Tibial nerve (tissue), 4 donors: ENCODE results near the gene NAALAD2. TPM values are rescaled to one million over a fixed set of nuclear protein-coding genes. Genes with fewer than 3 reads are reported as not detected.
"Not testable (repeated sequence)": the region's sequence is repeated elsewhere in the genome, so short reads cannot be mapped to it uniquely, and the experiment has no call there.

ENCODE experiments used
- DNase-seq, 2 donors: peaks; one replicate each; pipeline ENCODE4 v3.0.0-alpha.2; 2019; ENCODE audit warnings: low spot score in 2 of 2
- H3K27ac ChIP-seq, 4 donors: fragments of 200-600 bp; sonication (generic) in 3 of 4; one replicate each; pipeline ENCODE4 v1.5.1; 2017 to 2019; ENCODE audit warnings: mild to moderate bottlenecking in 1 of 4
- H3K27me3 ChIP-seq, 2 donors: fragments of 200-600 bp; sonication (generic) in 1 of 2; one replicate each; pipeline versions ENCODE4 v1.5.1 to v1.6.0; 2017 to 2019
- H3K36me3 ChIP-seq, 3 donors: fragments of 200-600 bp; sonication (generic); one replicate each; pipeline ENCODE4 v1.5.1; 2018 to 2019
- H3K4me1 ChIP-seq, 4 donors: fragments of 200-600 bp; sonication (generic) in 3 of 4; one replicate each; pipeline ENCODE4 v1.5.1; 2017 to 2019
- H3K4me3 ChIP-seq, 4 donors: fragments of 200-600 bp; sonication (generic) in 3 of 4; one replicate each; pipeline ENCODE4 v1.5.1; 2017 to 2019; ENCODE audit warnings: mild to moderate bottlenecking in 1 of 4, moderate library complexity in 1 of 4
- H3K9me3 ChIP-seq, 4 donors: fragments of 200-600 bp; sonication (generic) in 3 of 4; one replicate each; pipeline ENCODE4 v1.5.1; 2017 to 2019
- EP300 ChIP-seq, 2 donors: sonication (generic); formaldehyde crosslinking; IDR thresholded peaks; one replicate each; pipeline ENCODE4 v1.6.1; 2017; ENCODE audit warnings: antibody characterized with exemption in 2 of 2, mild to moderate bottlenecking in 1 of 2
- POLR2A ChIP-seq, 2 donors: fragments of 450-650 bp; IDR thresholded peaks; one replicate each; pipeline ENCODE4 v1.6.1; 2017; ENCODE audit warnings: antibody characterized with exemption in 2 of 2, mild to moderate bottlenecking in 2 of 2, moderate library complexity in 2 of 2
- WGBS, 2 donors: methylation state at CpG; one replicate each; pipeline ENCODE4 v1.1.5; 2018; 5-methylcytosine and 5-hydroxymethylcytosine counted together
- total RNA-seq, 4 donors: library from RNA; depleted of rRNA; stranded (reverse); fragments of >200 nt; gene quantifications; one replicate each; pipeline ENCODE4 v1.1.0, GENCODE V29; 2016
- TF ChIP-seq, protein P1 (sequence below), 5 experiments: fragments of 200-600 bp in 3 of 5; fragments of 450-650 bp in 2 of 5; sonication (generic) in 3 of 5; IDR thresholded peaks; one replicate each; pipeline ENCODE4 v1.5.1; 2016 to 2019; ENCODE audit warnings: antibody characterized with exemption in 5 of 5, mild to moderate bottlenecking in 3 of 5, moderate library complexity in 2 of 5

The NAALAD2 gene
- total RNA-seq, 4 donors from 2014 or later = 4.2 to 13.5 (median 8.3) TPM

GRCh38 chr11:90148900-90149299 lies 14.4 kb downstream of the NAALAD2 start:
- no peak overlapping the region for H3K27ac ChIP-seq
- H3K27me3 ChIP-seq = no peaks in the 10 kb centered on the region
- H3K4me3 ChIP-seq = no peak overlapping the region
- peaks cover 0 to 7% (median 0%) of the 10 kb centered on the region in 4 donors for H3K4me1 ChIP-seq
- no peak for DNase-seq
- H3K36me3 ChIP-seq = peaks cover 0 to 4% (median 0%) of the 10 kb centered on the region in 3 donors
- TF ChIP-seq EP300 (IDR thresholded peaks at IDR 0.05) = no peak
- no peak for TF ChIP-seq POLR2A (IDR thresholded peaks at IDR 0.05)
- TF ChIP-seq, protein P1, sequence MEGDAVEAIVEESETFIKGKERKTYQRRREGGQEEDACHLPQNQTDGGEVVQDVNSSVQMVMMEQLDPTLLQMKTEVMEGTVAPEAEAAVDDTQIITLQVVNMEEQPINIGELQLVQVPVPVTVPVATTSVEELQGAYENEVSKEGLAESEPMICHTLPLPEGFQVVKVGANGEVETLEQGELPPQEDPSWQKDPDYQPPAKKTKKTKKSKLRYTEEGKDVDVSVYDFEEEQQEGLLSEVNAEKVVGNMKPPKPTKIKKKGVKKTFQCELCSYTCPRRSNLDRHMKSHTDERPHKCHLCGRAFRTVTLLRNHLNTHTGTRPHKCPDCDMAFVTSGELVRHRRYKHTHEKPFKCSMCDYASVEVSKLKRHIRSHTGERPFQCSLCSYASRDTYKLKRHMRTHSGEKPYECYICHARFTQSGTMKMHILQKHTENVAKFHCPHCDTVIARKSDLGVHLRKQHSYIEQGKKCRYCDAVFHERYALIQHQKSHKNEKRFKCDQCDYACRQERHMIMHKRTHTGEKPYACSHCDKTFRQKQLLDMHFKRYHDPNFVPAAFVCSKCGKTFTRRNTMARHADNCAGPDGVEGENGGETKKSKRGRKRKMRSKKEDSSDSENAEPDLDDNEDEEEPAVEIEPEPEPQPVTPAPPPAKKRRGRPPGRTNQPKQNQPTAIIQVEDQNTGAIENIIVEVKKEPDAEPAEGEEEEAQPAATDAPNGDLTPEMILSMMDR (IDR thresholded peaks at IDR 0.05) = no peak
- 96 to 97% methylated on average over 1 of the region's 1 CpG for WGBS, 2 donors
- H3K9me3 ChIP-seq = no peaks in the 10 kb centered on the region

DNA sequence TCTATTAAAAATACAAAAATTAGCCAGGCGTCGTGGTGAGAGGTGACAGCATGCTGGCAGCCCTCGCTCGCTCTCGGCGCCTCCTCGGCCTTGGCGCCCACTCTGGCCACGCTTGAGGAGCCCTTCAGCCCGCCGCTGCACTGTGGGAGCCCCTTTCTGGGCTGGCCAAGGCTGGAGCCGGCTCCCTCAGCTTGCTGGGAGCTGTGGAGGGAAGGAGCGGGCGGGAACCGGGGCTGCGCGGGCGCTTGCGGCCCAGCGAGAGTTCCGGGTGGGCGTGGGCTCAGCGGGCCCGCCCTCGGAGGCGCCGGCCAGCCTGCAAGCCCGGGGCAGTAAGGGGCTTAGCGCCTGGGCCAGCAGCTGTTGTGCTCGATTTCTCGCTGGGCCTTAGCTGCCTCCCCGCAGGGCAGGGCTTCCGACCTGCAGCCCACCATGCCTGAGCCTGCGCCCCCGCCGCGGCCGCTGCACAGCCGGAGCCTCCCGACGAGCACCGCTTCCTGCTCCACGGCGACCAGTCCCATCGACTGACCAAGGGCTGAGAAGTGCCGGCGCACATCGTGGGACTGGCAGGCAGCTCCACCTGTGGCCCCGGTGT lies 32.6 kb downstream of the NAALAD2 start:
- H3K9me3 ChIP-seq, H3K27ac ChIP-seq, DNase-seq, H3K4me1 ChIP-seq, H3K27me3 ChIP-seq, H3K4me3 ChIP-seq: not testable (repeated sequence)
- H3K36me3 ChIP-seq = peaks cover 0 to 45% (median 0%) of the 10 kb centered on the region in 3 donors
- WGBS, 2 donors = 94 to 98% methylated on average over 28 to 34 of the region's 49 CpGs

GRCh38 chr11:90167704-90168103 lies 33.2 kb downstream of the NAALAD2 start:
- 82 to 91% methylated on average over 8 of the region's 8 CpGs for WGBS, 2 donors
- not testable (repeated sequence) for H3K4me1 ChIP-seq, H3K27ac ChIP-seq, DNase-seq, H3K27me3 ChIP-seq, H3K9me3 ChIP-seq, H3K4me3 ChIP-seq
- H3K36me3 ChIP-seq = peaks cover 0 to 45% (median 0%) of the 10 kb centered on the region in 3 donors

- no peak overlapping the region for H3K4me3 ChIP-seq
- TF ChIP-seq POLR2A (IDR thresholded peaks at IDR 0.05) (no peak), EP300 (IDR thresholded peaks at IDR 0.05) (no peak)
- TF ChIP-seq, protein P1 (IDR thresholded peaks at IDR 0.05) = no peak
- no peaks in the 10 kb centered on the region for H3K27me3 ChIP-seq
- no peak for DNase-seq
- H3K4me1 ChIP-seq = no peaks in the 10 kb centered on the region
- peaks cover 0 to 39% (median 0%) of the 10 kb centered on the region in 3 donors for H3K36me3 ChIP-seq
- no peak overlapping the region for H3K27ac ChIP-seq
- no peaks in the 10 kb centered on the region for H3K9me3 ChIP-seq
- 93 to 94% methylated on average over 3 of the region's 3 CpGs for WGBS, 2 donors
Observed at GRCh38 chr11:90168571-90168970, 34.1 kb downstream of the NAALAD2 start.

GRCh38 chr11:90171359-90171758 lies 36.9 kb downstream of the NAALAD2 start:
- TF ChIP-seq, protein P1 (IDR thresholded peaks at IDR 0.05) = no peak
- TF ChIP-seq POLR2A (IDR thresholded peaks at IDR 0.05) = no peak
- TF ChIP-seq EP300 (IDR thresholded peaks at IDR 0.05) = no peak
- no peak for DNase-seq
- no peaks in the 10 kb centered on the region for H3K4me1 ChIP-seq
- H3K27ac ChIP-seq = no peak overlapping the region
- H3K36me3 ChIP-seq = peaks cover 0 to 27% (median 0%) of the 10 kb centered on the region in 3 donors
- no peaks in the 10 kb centered on the region for H3K9me3 ChIP-seq
- H3K27me3 ChIP-seq = no peaks in the 10 kb centered on the region
- H3K4me3 ChIP-seq = no peak overlapping the region

DNA sequence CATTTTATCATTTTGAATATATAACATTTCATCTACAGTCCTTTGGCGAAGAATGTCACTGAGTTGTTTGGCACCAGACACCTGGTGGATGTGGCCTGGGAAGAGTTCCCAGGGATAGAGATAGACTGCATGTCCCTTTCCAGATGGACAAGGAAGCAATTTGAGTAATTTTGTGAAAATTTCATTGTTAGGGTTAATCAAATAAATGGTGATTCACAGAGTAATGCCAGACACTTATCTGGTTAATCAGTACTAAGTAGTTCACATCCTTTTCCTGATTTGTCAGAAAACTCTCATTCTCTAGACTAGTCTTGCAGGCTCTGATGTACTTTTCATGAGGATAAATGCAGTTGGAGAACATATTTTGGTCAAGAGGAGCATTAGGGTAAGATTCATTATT lies 41.6 kb downstream of the NAALAD2 start:
- no peaks in the 10 kb centered on the region for H3K4me1 ChIP-seq

More for the DNA sequence above, 41.6 kb downstream of the NAALAD2 start:
- Histone ChIP-seq H3K27me3 (no peaks in the 10 kb centered on the region), H3K4me3 (no peak overlapping the region), H3K27ac (no peak overlapping the region), H3K36me3 (peaks cover 0 to 27% (median 0%) of the 10 kb centered on the region in 3 donors), H3K9me3 (no peaks in the 10 kb centered on the region)
- DNase-seq = no peak
- WGBS, 2 donors = 93 to 100% methylated on average over 1 of the region's 1 CpG
- TF ChIP-seq EP300 (IDR thresholded peaks at IDR 0.05) (no peak), POLR2A (IDR thresholded peaks at IDR 0.05) (no peak)
- TF ChIP-seq, protein P1 (IDR thresholded peaks at IDR 0.05) = no peak
